GM12874 (cell line): ENCODE results near the gene SRXN1.

Experiments used
- TF ChIP-seq, protein P1 (sequence below): IDR thresholded peaks from 2 replicates; pipeline ENCODE4 v1.5.1; 2011; ENCODE audit warnings: low read depth, mild to moderate bottlenecking, control low read depth, low read length, moderate library complexity; ENCODE audit not compliant: insufficient read depth

SRXN1 gene

GRCh38 chr20:666877-667276, 13.9 kb upstream of the SRXN1 start:
- TF ChIP-seq, protein P1, sequence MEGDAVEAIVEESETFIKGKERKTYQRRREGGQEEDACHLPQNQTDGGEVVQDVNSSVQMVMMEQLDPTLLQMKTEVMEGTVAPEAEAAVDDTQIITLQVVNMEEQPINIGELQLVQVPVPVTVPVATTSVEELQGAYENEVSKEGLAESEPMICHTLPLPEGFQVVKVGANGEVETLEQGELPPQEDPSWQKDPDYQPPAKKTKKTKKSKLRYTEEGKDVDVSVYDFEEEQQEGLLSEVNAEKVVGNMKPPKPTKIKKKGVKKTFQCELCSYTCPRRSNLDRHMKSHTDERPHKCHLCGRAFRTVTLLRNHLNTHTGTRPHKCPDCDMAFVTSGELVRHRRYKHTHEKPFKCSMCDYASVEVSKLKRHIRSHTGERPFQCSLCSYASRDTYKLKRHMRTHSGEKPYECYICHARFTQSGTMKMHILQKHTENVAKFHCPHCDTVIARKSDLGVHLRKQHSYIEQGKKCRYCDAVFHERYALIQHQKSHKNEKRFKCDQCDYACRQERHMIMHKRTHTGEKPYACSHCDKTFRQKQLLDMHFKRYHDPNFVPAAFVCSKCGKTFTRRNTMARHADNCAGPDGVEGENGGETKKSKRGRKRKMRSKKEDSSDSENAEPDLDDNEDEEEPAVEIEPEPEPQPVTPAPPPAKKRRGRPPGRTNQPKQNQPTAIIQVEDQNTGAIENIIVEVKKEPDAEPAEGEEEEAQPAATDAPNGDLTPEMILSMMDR = no peak

DNA sequence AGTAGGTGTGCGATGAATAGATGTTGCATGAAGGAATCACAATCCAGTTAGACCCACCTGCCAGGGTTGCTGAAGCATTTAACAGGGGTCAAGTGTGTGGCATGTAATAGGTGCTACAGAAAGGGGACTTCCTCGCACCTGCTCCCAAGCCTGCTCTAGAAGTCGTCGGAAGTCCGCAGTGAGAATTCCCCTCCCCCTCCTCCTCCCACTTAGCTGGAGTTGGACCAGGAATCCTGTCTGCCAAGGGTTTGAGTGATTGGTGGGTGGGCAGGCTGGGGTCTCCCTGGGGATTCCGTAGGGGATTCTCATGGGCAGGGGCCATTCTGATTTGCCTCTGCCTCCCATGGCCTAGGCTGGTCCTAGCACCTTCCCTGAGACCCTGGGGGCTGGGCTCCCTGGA, 12.3 kb upstream of the SRXN1 start:
- TF ChIP-seq, protein P1 = no peak

GRCh38 chr20:664576-664975, 11.6 kb upstream of the SRXN1 start:
- TF ChIP-seq, protein P1 = no peak

GRCh38 chr20:664151-664550, 11.2 kb upstream of the SRXN1 start:
- TF ChIP-seq, protein P1 = no peak

DNA sequence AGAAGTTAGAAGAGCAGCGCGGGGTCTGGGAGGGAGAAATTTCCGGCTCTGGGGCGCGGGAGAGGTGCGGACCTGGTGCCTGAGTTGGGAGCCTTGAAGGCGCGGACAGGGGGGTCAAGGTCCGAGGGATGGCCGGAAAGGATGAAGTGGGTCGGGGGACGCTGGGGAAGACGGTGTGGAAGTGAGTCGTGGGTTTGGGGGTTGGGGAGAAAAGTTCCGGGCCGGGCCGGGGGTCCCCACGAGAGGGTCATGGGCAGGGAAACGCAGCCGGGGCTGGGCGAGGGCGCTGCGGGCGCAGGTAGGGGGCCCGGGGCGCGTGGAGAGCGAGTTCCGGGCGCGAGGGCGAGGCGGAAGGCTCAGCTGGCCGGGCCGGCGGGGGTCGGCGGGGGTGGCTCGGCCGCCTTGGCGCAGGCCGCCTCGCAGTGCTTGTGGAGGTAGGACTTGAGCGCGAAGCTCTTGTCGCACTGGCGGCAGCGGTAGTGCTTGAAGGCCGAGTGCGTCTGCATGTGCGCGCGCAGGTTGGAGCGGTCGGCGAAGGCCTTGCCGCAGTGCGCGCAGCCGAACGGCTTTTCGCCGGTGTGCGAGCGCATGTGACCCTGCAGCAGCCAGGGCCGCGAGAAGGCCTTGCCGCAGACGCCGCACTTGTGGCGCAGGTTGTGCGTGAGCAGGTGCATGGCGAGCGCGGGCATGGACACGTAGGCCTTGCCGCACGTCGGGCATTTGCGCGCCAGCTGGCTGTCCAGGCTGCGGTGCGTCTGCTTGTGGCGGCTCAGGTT, 10.5 kb upstream of the SRXN1 start:
- TF ChIP-seq, protein P1 = no peak

DNA sequence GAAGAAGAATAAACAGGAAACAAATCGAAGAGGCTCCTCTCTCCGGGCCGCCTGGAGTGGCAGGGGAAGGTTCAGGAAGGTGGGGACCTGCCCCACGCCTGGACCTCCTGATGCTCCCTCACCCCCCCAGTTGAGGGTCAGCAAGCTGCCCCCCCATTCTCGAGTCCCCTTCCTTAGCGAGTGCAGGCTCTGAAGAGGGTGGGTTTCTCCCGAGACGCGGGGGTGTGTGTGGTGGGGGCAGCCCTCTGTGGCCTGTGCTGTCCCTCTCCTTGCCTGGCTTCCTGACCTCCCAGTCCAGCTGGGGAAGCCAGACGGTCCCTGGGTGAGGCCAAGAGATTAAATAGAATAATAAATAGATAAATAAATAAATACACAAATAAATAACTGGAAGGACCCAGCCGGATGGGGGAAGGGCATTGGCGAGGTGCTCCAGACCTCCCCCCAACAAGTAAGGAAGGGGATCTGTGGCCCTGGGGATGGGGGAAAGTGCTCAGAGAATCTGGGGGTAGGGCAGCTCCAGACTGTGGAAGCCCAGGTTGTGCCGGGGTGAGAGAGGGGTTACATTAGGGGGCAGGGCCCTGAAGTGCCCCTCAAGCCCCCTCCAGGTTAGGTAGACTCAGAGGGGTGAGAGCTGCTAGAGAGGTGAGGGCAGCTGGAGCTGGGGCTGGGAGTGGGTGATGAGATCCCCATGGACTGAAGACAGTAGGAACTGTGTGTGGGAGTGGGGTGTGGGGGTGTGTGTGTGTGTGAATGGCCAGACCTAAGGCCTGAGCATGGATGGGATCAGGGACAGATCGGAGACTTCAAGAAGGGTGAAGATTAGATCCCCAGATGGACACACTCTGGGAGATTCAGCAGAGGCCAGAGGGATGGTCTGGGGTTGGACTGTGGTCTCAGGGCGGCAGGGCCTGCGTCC, 9.5 kb upstream of the SRXN1 start:
- TF ChIP-seq, protein P1 = no peak
